ENCODE results near the gene CD59.
"Not testable (repeated sequence)": the region's sequence is repeated elsewhere in the genome, so short reads cannot be mapped to it uniquely, and the experiment has no call there.

Gene CD59

GRCh38 chr11:33742249-33742851, 6.1 kb upstream of the CD59 start:
- DNase-seq (ENCODE audit: low read depth, low spot score) = no peak

GRCh38 chr11:33741806-33742205, 5.6 kb upstream of the CD59 start:
- no peak for DNase-seq (ENCODE audit: low read depth, low spot score)

DNA sequence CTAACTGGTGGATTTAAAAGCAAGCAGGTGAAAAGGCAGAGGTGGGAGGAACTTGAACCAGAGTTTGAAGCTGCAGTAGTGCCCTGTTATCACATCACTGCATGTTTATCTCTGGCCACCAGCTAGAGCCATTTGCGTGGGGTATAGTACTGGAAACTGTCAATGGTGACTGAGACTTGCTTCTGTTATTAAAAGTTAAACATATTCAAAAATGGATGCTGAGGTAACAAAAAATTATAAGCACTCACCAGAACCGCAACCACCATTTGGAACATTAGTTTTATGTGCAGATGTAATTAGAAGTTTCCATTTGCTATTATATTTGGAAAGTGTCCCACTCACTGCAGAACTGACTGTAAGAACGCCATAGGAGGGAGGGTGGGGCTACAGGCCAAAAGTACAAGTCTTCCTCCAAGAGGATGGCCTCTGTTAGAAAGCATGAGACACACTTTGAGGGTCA, 1.2 kb upstream of the CD59 start:
- no peak for DNase-seq (ENCODE audit: low read depth, low spot score)

DNA sequence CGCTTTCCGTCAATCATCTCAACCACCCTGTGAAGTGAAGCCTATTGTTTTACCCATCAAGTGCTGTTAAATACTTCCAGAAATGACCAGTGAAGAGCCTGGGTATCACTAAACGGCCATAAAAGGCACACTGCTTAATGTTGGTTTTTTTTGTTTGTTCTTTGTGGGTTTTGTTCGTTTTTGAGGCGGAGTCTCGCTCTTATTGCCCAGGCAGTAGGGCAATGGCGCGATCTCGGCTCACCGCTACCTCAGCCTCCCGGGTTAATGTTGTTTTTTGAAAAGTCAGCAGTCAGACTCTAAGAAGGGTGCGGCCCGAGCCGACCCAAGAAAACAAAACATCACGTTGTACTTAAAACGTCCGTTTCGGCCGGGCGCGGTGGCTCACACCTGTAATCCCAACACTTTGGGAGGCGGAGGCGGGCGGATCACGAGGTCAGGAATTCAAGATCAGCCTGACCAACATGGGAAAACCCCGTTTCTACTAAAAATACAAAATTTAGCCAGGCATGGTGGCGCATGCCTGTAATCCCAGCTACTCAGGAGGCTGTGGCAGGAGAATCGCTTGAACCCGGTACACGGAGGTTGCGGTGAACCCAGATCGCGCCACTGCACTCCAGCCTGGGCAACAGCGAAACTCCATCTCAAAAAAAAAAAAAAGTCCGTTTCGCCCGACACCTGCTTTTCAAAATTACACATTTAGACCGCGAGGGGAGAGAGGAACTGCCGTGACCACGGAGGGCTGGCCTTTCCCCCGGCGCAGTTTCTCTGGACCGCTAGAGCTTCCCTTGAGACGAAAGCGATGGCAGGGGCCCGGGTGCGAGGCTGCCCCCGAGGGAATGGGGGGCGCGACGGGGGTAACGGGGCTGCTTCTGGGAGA, 714 bp downstream of the CD59 start:
- no peak for DNase-seq (ENCODE audit: low read depth, low spot score)

DNA sequence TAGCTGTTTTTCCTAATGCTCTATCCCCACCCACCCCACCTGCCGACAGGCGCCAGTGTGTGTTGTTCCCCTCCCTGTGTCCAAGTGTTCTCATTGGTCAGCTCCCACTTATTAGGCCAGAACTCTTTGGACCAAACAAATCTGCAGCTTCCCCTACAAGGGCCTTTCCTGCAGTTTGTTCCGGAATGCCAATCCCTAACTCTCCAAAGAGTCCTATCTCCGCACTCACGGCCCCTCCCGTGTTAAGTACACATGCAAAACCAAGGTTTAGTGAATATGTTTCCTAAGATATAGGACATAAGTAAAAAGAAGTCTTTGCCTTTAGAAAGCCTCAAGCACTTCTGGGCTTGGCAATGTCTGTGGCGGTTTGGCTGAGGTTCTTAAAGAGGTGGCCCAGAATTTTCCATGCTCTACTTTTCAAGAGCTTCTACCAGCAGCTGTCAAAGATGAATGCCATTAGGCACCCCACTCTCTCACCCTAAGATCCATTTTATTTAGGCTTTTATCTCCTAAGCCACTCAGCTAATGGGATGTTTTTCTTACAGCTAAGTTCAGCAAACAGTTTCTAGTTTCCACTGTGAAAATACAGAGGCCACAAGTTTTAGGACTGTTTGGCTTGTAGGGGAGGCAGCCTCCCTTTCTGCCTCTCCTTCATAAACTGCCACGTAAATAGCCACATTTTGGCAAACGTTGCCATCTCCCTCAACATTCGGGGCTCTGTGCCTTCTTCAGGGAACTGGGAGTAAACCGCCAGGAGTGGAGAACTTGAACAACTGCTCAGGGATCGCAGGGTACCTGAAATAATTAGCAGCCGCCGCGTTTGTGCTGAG, 1.6 kb downstream of the CD59 start:
- no peak for DNase-seq (ENCODE audit: low read depth, low spot score)

DNA sequence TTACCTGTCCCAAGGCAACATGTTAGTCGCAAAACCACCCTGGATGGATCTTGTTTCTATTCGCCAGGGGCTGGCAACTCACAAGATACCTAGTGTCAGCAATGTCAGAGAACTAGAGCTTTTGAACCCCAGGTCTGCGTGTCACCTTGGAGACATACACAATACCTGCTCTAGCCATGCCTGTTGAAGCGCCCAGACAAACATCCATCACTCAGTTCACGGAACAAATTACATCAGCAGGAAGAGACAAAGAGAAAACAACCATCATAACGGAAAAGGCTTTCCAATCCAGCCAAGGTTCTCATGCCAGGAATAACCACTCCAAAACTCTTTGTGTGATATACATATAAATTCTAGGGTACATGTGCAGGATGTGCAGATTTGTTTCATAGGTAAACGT, 2.2 kb downstream of the CD59 start:
- DNase-seq (ENCODE audit: low read depth, low spot score) = no peak

DNA sequence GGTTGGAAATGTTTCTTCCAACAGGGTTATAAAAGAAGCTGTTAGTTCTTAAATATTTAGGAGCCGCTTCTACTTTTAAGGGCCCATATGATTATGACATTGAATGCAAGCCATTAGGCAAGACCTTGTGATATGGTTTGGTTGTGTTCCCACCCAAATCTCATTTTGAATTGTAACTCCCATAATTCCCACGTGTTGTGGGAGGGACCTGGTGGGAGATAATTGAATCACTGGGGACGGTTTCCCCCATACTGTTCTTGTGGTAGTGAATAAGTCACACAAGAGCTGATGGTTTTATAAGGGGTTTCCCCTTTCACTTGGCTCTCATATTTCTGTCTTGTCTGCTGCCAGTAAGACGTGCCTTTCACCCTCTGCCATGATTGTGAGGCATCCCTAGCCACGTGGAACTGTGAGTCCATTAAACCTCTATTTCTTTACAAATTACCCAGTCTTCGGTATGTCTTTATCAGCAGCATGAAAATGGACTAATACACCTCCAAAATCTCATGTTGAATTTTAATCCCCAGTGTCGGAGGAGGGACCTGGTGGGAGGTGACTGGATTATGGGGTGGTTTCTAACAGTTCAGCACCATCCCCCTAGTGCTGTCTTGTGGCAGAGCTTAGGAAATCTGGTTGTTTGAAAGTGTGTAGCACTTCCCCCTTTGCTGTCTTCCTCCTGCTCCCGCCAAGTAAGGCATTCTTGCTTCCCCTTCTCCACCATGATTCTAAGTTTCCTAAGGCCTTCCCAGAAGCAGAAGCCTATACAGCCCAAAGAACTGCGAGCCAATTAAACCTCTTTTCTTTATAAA, 4.3 kb downstream of the CD59 start:
- no peak for DNase-seq (ENCODE audit: low read depth, low spot score)

- no peak for DNase-seq (ENCODE audit: low read depth, low spot score)
These were observed 5.5 kb downstream of the CD59 start for GRCh38 chr11:33730716-33731115.

GRCh38 chr11:33729072-33729664, 7.1 kb downstream of the CD59 start:
- not testable (repeated sequence) for DNase-seq (ENCODE audit: low read depth, low spot score)

DNA sequence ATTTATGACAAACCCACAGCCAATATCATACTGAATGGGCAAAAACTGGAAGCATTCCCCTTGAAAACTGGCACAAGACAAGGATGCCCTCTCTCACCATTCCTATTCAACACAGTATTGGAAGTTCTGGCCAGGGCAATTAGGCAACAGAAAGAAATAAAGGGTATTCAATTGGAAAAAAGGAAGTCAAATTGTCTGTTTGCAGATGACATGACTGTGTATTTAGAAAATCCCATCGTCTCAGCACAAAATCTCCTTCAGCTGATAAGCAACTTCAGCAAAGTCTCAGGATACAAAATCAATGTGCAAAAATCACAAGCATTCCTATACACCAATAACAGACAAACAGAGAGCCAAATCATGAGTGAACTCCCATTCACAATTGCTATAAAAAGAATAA, 8.7 kb downstream of the CD59 start:
- DNase-seq (ENCODE audit: low read depth, low spot score) = not testable (repeated sequence)

- DNase-seq (ENCODE audit: low read depth, low spot score) = no peak
These were observed 10.7 kb downstream of the CD59 start for GRCh38 chr11:33725496-33725895.

DNA sequence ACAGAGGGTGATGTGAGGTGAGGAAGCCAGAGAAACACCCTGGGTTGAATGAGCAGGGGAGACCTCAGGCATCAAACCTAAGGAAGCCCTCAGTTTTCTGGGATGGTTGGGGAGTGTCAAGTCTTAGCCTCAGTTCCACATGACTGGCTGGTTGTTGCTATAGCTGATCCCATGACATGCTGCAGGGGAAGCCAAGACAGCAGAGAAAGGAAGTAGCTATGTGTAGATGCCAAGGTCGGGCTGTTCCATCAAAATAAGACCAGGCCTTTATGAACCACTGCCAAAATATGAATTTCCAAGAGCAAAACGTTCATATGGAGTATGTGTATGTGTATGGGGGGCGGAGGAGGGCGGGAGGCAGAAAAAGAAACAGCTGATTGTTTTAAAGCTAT, 11.6 kb downstream of the CD59 start:
- DNase-seq (ENCODE audit: low read depth, low spot score) = no peak

- no peak for DNase-seq (ENCODE audit: low read depth, low spot score)
These were observed 12.9 kb downstream of the CD59 start for GRCh38 chr11:33723238-33723881.

GRCh38 chr11:33722590-33723234, 13.5 kb downstream of the CD59 start:
- DNase-seq (ENCODE audit: low read depth, low spot score) = no peak

DNA sequence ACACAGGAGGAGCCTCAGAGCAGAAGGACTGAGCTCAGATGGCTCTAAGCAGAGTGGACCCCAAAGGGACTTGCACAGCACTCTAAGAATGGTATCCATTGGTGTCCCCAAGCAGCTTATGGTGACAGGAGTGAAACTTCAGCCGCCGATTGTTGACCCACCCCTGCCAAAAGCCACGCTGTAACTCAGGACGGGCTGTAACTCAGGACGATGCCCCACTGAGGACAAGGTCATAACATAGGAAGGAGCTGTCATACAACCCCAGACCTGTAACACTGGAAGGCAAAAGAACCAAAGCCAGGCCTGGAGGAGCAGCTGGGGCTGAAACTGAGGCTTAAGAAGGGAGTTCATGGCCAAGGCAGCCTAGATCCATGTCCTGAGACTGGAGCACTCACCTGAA, 14.2 kb downstream of the CD59 start:
- DNase-seq (ENCODE audit: low read depth, low spot score) = no peak

GRCh38 chr11:33721426-33721825, 14.8 kb downstream of the CD59 start:
- DNase-seq (ENCODE audit: low read depth, low spot score) = no peak

- no peak for DNase-seq (ENCODE audit: low read depth, low spot score)
These were observed 16.6 kb downstream of the CD59 start for GRCh38 chr11:33719587-33719986.

DNA sequence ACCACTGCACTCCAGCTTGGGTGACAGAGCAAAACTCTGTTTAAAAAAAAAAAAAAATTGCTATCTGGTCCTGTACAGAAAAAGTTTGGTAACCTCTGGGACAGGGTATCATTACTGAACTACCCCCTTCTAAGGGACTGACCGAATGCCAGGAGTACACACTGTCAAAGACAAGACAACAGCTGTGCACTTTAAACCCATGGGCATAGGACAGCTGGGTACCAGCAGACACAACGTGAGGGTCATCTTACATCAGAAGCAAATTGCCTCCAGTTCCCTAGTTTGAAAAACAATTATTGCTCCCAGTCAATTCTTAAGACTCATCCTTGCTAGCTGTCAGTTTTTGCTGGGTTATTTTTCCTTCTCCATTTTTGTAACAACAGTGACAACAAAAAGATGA, 17.8 kb downstream of the CD59 start:
- DNase-seq (ENCODE audit: low read depth, low spot score) = no peak

DNA sequence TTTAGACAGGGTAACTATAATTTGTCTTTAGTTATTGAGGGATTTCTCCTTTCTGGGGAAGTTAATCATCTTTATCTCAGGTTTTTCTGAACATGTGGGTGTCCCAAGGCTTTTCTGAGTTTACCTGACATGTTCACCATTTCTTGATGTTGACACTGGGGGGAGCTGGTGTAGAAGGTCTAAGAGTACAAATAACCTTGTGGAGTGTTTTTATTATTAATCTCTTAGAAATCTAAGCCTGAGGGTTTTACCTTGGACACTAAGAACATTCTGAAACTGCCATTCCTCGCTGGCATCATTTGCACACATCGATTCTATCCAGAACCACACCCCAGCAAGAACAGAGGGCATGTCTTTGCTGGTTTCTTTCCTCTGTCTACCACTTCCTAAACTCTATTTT, 20.0 kb downstream of the CD59 start:
- no peak for DNase-seq (ENCODE audit: low read depth, low spot score)

GRCh38 chr11:33713856-33714398, 22.3 kb downstream of the CD59 start:
- DNase-seq (ENCODE audit: low read depth, low spot score) = no peak

Measured in brain pericyte (primary cell).